Activated CD4-positive, alpha-beta T cell treated with anti-CD3 and anti-CD28 coated beads for 36 hours (primary cell): ENCODE measurements around the gene ZBTB2. TPM values are rescaled to one million over a fixed set of nuclear protein-coding genes. Genes with fewer than 3 reads are reported as not detected.
"Not testable (repeated sequence)": the region's sequence is repeated elsewhere in the genome, so short reads cannot be mapped to it uniquely, and the experiment has no call there.

Experiments used
- ATAC-seq: fragments of 200-7000 bp; cut with Tn5 transposase; one replicate; pipeline ENCODE4 v1.10.0; 2021; ENCODE audit warnings: mild to moderate bottlenecking, moderate library complexity
- CTCF ChIA-PET: fragments of 350-600 bp; sonication (Branson Sonifier 250); formaldehyde crosslinking; loops from one replicate; lab custom pipeline; 2021; ENCODE audit warnings: antibody characterized with exemption; lab: Charles Lee
- POLR2A ChIA-PET: fragments of 350-600 bp; sonication (Branson Sonifier 250); formaldehyde crosslinking; loops from one replicate; lab custom pipeline; 2021; ENCODE audit warnings: antibody characterized with exemption, inconsistent platforms; lab: Charles Lee
- DNase-seq: peaks from one replicate; pipeline ENCODE4 v3.0.0-alpha.2; 2020
- H3K27ac Mint-ChIP-seq: one replicate; pipeline ENCODE4 v1.8.0; 2021; ENCODE audit warnings: mixed read lengths
- H3K27me3 Mint-ChIP-seq: one replicate; pipeline ENCODE4 v1.8.0; 2021; ENCODE audit warnings: mixed read lengths
- H3K36me3 Mint-ChIP-seq: one replicate; pipeline ENCODE4 v1.8.0; 2021; ENCODE audit warnings: low read depth, mixed read lengths
- H3K4me1 Mint-ChIP-seq: one replicate; pipeline ENCODE4 v1.8.0; 2021; ENCODE audit warnings: mixed read lengths
- H3K4me3 Mint-ChIP-seq: one replicate; pipeline ENCODE4 v1.8.0; 2021; ENCODE audit warnings: mild to moderate bottlenecking, moderate library complexity, mixed read lengths
- H3K9me3 Mint-ChIP-seq: one replicate; pipeline ENCODE4 v1.8.0; 2021; ENCODE audit warnings: low read depth, mixed read lengths
- intact Hi-C, 2 experiments: fragments of 100-400 bp; cut with DNase I in 1 of 2; cut with micrococcal nuclease in 1 of 2; formaldehyde crosslinking; loops; one replicate each; pipeline versions ENCODE4 v1.14.2 to v1.15.1; 2022 to 2024; cut with DNase I, micrococcal nuclease
- total RNA-seq, 2 experiments: library from RNA; stranded (reverse); gene quantifications; one replicate each; pipeline ENCODE4 v1.2.3, GENCODE V29; 2021

ZBTB2 gene
- total RNA-seq, 2 experiments from 2014 or later, result 17.1 to 19.3 TPM

- intact Hi-C loops, result no loop called here
- no peak for ATAC-seq
- ChIA-PET CTCF (no interaction called here), POLR2A (no interaction called here)
- Mint-ChIP-seq H3K27me3 (no peaks in the 10 kb centered on the region), H3K4me1 (peaks cover 39% of the 10 kb centered on the region), H3K4me3 (no peak overlapping the region), H3K27ac (peak overlapping the region; percentile 79), H3K9me3 (no peaks in the 10 kb centered on the region), H3K36me3 (peaks cover 31% of the 10 kb centered on the region)
- DNase-seq, result no peak
These were observed 4.0 kb downstream of the ZBTB2 start for GRCh38 chr6:151387175-151387970.

DNA sequence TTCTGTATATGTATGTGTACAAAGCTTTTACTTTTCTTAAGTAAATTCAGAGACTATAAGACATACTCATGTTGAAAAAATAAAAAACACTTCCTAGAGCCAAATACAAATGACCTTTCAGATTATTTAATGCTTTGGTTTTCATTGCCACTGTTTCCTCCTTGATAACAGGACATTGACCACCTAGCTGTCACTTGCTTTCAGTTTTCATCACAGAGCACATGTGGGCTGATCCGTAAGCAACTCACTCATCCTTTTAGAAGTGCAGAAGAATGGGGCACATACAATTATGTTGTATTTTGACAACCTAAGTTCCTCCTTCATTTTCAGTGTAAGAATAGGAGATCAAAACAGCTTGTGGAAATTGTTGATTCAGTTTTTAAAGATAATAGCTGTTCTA, 6.2 kb downstream of the ZBTB2 start:
- POLR2A ChIA-PET, result no interaction called here
- no peak overlapping the region for H3K4me3 Mint-ChIP-seq
- H3K27ac Mint-ChIP-seq, result peak overlapping the region; percentile 11
- ATAC-seq (no peak), DNase-seq (no peak)
- no peaks in the 10 kb centered on the region for H3K9me3 Mint-ChIP-seq
- H3K4me1 Mint-ChIP-seq, result peaks cover 51% of the 10 kb centered on the region
- peaks cover 29% of the 10 kb centered on the region for H3K36me3 Mint-ChIP-seq
- no peaks in the 10 kb centered on the region for H3K27me3 Mint-ChIP-seq
- CTCF ChIA-PET, result interaction anchor here (0.5 to 1.8 kb wide), 4 partner anchors 20 to 1377 kb away, joined by 3 to 6 read pairs (median 3); no protein-coding TSS in a partner anchor
- intact Hi-C loops, result no loop called here

- H3K4me1 Mint-ChIP-seq, result peaks cover 59% of the 10 kb centered on the region
- H3K36me3 Mint-ChIP-seq, result peaks cover 29% of the 10 kb centered on the region
- H3K9me3 Mint-ChIP-seq, result no peaks in the 10 kb centered on the region
- intact Hi-C loops, result no loop called here
- DNase-seq (no peak), ATAC-seq (no peak)
- CTCF ChIA-PET, result interaction anchor here (1.0 to 1.8 kb wide), 2 partner anchors 59 to 1376 kb away, joined by 3 to 6 read pairs; no protein-coding TSS in a partner anchor
- no peak overlapping the region for H3K4me3 Mint-ChIP-seq
- no peaks in the 10 kb centered on the region for H3K27me3 Mint-ChIP-seq
- POLR2A ChIA-PET, result no interaction called here
- peak overlapping the region; percentile 21 for H3K27ac Mint-ChIP-seq
These were observed 7.2 kb downstream of the ZBTB2 start for GRCh38 chr6:151384151-151384550.

DNA sequence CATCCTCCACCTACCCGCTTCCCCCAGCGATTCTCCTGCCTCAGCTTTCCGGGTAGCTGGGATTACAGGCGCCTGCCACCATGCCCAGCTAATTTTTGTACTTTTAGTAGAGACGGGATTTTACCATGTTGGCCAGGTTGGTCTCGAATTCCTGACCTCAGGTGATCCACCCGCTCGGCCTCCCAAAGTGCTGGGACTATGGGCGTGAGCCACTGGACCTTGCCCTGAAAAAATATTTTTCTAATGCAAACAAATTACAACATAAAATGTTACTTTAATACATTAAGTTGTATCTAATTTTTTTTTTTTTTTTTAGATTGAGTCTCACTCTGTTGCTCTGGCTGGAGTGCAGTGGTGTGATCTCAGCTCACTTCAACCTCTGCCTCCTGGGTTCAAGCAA, 8.7 kb downstream of the ZBTB2 start:
- Mint-ChIP-seq H3K36me3 (peaks cover 23% of the 10 kb centered on the region), H3K4me1 (peaks cover 63% of the 10 kb centered on the region)
- CTCF ChIA-PET, H3K27ac Mint-ChIP-seq, H3K9me3 Mint-ChIP-seq, intact Hi-C loops, POLR2A ChIA-PET, DNase-seq, ATAC-seq, H3K27me3 Mint-ChIP-seq, H3K4me3 Mint-ChIP-seq: not testable (repeated sequence)

- DNase-seq (peak; percentile 30), ATAC-seq (peak; percentile 65)
- Mint-ChIP-seq H3K36me3 (peaks cover 21% of the 10 kb centered on the region), H3K27me3 (no peaks in the 10 kb centered on the region), H3K27ac (peak overlapping the region; percentile 99), H3K4me1 (peaks cover 63% of the 10 kb centered on the region), H3K9me3 (no peaks in the 10 kb centered on the region), H3K4me3 (peak overlapping the region; percentile 29)
- ChIA-PET POLR2A (no interaction called here), CTCF (no interaction called here)
- intact Hi-C loops, result no loop called here
These were observed 9.6 kb downstream of the ZBTB2 start for GRCh38 chr6:151381722-151382121.

- peak; percentile 7 for ATAC-seq
- CTCF ChIA-PET, result interaction anchor here (1.1 kb wide), 1 partner anchor 32 kb away, joined by 3 read pairs; no protein-coding TSS in a partner anchor
- H3K4me3 Mint-ChIP-seq, result peak overlapping the region; percentile 77
These were observed 10.5 kb downstream of the ZBTB2 start for GRCh38 chr6:151380848-151381205.

GRCh38 chr6:151379933-151380847, 11.2 kb downstream of the ZBTB2 start:
- H3K27me3 Mint-ChIP-seq, result no peaks in the 10 kb centered on the region
- peaks cover 15% of the 10 kb centered on the region for H3K36me3 Mint-ChIP-seq
- DNase-seq (peak; percentile 39), ATAC-seq (peak; percentile 71)
- peaks cover 65% of the 10 kb centered on the region for H3K4me1 Mint-ChIP-seq
- ChIA-PET CTCF (interaction anchor here (1.1 kb wide), 1 partner anchor 31 kb away, joined by 3 read pairs; no protein-coding TSS in a partner anchor), POLR2A (no interaction called here)
- H3K4me3 Mint-ChIP-seq, result peak overlapping the region; percentile 77
- intact Hi-C loops, result loop anchor here in 1 of 2 experiments (1.0 to 10.0 kb wide), 3 partner anchors 9 to 785 kb away; partner anchors contain the start of gene PLEKHG1
- H3K9me3 Mint-ChIP-seq, result no peaks in the 10 kb centered on the region
- peak overlapping the region; percentile 99 for H3K27ac Mint-ChIP-seq

More at GRCh38 chr6:151380848-151381205, 10.5 kb downstream of the ZBTB2 start:
- Mint-ChIP-seq H3K27me3 (no peaks in the 10 kb centered on the region), H3K4me1 (peaks cover 67% of the 10 kb centered on the region), H3K36me3 (peaks cover 17% of the 10 kb centered on the region), H3K9me3 (no peaks in the 10 kb centered on the region), H3K27ac (peak overlapping the region; percentile 99)
- POLR2A ChIA-PET, result no interaction called here
- DNase-seq, result no peak
- intact Hi-C loops, result loop anchor here in 1 of 2 experiments (1.0 kb wide), 1 partner anchor 8 kb away; no protein-coding TSS in a partner anchor

- ChIA-PET POLR2A (no interaction called here), CTCF (no interaction called here)
- Mint-ChIP-seq H3K9me3 (no peaks in the 10 kb centered on the region), H3K4me1 (peaks cover 77% of the 10 kb centered on the region), H3K36me3 (peaks cover 18% of the 10 kb centered on the region), H3K4me3 (no peak overlapping the region), H3K27ac (no peak overlapping the region), H3K27me3 (no peaks in the 10 kb centered on the region)
- intact Hi-C loops, result loop anchor here in 1 of 2 experiments (5.0 to 10.0 kb wide), 2 partner anchors 90 to 782 kb away; partner anchors contain the start of gene PLEKHG1
- ATAC-seq, result no peak
- DNase-seq, result no peak
These were observed 14.3 kb downstream of the ZBTB2 start for GRCh38 chr6:151377095-151377494.

GRCh38 chr6:151376440-151376839, 14.9 kb downstream of the ZBTB2 start:
- CTCF ChIA-PET, result interaction anchor here (2.0 kb wide), 1 partner anchor 14 kb away, joined by 5 read pairs; no protein-coding TSS in a partner anchor
- H3K4me1 Mint-ChIP-seq, result peaks cover 80% of the 10 kb centered on the region
- no peak for ATAC-seq
- no peak for DNase-seq
- no peak overlapping the region for H3K4me3 Mint-ChIP-seq
- no peaks in the 10 kb centered on the region for H3K27me3 Mint-ChIP-seq
- H3K9me3 Mint-ChIP-seq, result no peaks in the 10 kb centered on the region
- intact Hi-C loops, result loop anchor here in 1 of 2 experiments (5.0 to 10.0 kb wide), 2 partner anchors 89 to 782 kb away; partner anchors contain the start of gene PLEKHG1
- peak overlapping the region; percentile 59 for H3K27ac Mint-ChIP-seq
- POLR2A ChIA-PET, result no interaction called here
- peaks cover 22% of the 10 kb centered on the region for H3K36me3 Mint-ChIP-seq

DNA sequence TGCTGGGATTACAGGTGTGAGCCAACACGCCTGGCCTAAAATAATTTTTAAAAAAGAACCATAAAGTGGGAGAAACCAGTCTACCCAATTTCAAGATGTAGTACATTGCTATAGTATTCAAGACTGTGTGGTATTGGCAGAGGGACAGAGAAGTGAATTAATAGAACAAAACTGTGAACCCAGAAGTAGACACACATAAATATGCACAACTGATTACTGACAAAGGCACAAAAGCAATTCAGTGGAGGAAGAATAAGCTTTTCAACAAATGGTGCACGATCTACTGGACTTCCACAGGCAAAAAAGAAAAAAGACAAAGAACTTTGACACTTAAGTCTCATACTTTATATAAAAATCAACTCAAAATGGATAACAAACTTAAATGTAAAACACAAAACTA, 15.5 kb downstream of the ZBTB2 start:
- ChIA-PET POLR2A (no interaction called here), CTCF (interaction anchor here (2.0 kb wide), 1 partner anchor 15 kb away, joined by 5 read pairs; no protein-coding TSS in a partner anchor)
- ATAC-seq (no peak), DNase-seq (no peak)
- H3K27me3 Mint-ChIP-seq, result no peaks in the 10 kb centered on the region
- H3K27ac Mint-ChIP-seq, result peak overlapping the region; percentile 9
- H3K9me3 Mint-ChIP-seq, result no peaks in the 10 kb centered on the region
- no peak overlapping the region for H3K4me3 Mint-ChIP-seq
- H3K36me3 Mint-ChIP-seq, result peaks cover 28% of the 10 kb centered on the region
- intact Hi-C loops, result loop anchor here in 1 of 2 experiments (5.0 to 10.0 kb wide), 2 partner anchors 89 to 781 kb away; partner anchors contain the start of gene PLEKHG1
- H3K4me1 Mint-ChIP-seq, result peaks cover 81% of the 10 kb centered on the region
